ENCODE results near the gene FIGNL2.

FIGNL2 gene

DNA sequence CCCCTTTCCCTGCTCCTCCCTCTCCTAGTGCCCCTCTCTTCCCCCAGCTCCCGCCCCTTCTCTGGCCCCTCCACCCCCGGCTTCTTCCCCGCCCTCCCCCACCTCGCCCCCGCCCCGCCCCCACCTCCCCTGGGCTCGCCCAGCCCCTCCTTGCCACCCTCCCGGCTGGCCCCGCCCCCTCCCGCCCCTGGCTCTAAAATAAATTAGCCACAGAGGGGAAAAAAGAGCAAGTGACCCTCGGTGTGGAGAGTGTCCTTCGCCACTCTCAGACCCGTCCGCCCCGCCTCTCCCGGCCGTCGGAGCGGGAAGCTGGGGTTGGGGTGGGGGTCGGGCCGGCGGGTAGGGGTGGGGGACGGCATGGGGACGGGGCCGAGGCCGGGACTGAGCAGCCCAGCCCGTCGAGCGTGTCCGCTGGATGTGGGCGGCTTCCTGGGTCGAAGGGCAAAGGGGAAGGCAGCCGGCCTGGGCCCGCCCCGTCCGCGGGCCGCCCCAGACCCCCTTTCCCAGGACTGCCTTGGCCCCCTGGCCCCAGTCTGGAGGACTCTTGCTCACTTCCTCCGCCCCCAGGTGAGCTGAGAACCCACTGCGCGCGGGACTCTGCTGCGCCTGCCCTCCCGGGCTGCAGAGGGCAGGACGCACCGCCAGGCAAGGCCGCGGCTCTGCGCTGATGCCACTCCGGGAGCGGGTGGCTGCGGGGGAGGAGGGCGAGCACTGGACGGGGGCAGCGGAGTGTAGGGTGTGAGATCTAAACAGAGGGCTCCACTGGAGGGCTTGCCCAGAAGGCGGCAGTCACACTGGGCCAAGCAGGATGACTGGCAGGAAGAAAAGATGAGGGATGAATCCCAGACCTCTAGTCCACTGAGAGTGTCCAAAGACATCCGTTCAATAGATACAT lies 570 bp upstream of the FIGNL2 start:
- TF ChIP-seq, protein P1, sequence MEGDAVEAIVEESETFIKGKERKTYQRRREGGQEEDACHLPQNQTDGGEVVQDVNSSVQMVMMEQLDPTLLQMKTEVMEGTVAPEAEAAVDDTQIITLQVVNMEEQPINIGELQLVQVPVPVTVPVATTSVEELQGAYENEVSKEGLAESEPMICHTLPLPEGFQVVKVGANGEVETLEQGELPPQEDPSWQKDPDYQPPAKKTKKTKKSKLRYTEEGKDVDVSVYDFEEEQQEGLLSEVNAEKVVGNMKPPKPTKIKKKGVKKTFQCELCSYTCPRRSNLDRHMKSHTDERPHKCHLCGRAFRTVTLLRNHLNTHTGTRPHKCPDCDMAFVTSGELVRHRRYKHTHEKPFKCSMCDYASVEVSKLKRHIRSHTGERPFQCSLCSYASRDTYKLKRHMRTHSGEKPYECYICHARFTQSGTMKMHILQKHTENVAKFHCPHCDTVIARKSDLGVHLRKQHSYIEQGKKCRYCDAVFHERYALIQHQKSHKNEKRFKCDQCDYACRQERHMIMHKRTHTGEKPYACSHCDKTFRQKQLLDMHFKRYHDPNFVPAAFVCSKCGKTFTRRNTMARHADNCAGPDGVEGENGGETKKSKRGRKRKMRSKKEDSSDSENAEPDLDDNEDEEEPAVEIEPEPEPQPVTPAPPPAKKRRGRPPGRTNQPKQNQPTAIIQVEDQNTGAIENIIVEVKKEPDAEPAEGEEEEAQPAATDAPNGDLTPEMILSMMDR (IDR thresholded peaks at IDR 0.05): no peak

DNA sequence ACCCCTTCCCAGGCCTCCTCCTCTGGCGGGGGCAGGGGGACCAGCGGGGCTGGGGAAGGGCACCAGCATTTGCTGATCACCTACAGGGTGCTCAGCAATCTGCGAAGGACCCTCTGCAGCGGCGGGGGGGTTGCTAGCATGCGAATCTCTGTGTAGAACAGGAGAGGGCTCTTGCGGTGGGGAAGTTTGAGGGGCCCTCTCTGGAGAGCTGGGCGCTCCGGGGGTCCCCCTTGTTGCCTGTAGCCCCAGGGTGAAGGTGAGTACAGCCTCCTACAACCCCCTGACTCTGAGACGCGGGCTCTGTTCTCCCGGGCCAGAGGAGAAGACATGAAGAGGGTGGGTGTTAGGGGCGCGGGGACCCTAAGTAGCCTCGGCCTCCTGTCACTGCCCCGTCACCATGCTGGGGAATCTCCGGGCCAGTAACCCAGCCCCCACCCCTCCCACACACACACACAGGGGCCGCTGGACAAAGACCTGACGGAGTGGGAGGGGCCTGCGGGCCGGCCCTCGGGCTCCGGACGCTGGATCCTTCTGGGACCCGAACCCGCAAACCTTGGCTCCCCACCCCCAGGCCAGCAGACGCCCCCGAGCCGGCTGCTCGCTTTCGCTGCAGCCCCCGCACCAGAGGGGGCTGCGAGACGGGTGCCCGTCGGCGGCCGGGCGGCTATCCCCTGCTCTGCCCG lies 734 bp downstream of the FIGNL2 start:
- TF ChIP-seq, protein P1 (IDR thresholded peaks at IDR 0.05): no peak

DNA sequence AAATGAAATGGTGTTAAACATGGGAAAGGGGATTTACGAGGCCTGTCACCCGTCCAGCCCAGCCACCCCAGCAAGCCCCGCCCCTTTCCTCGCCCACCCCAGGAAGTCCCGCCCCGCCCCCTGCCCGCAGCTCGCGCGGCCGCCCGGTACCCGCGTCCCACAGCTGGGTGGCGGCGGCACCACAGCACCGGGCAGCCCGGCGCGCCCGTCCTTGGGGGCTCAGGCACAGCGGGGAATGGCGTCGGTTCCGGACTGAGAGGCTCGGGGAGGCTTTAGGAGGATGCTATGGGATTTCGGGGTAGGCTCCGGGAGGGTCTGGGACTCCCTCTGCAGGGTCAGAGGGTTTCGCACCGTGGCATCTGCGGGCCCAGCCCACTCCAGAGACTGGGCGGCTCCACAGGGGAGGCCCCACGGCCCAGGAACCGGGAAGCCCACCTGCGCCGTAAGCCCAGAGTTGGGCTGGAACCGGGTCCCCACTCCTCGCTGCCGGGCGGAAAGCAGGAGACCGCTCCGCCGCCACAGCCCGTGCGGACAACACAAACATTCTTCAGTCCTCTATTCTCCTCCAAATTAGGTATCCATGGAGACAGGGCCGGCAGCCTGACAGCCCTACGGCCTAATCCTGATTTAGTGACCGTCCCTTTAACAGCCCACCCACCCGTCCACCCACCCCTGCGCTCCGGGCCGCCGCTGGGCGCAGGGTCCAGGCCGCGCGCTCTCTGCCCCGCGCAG lies 1.4 kb downstream of the FIGNL2 start:
- TF ChIP-seq, protein P1 (IDR thresholded peaks at IDR 0.05): no peak

DNA sequence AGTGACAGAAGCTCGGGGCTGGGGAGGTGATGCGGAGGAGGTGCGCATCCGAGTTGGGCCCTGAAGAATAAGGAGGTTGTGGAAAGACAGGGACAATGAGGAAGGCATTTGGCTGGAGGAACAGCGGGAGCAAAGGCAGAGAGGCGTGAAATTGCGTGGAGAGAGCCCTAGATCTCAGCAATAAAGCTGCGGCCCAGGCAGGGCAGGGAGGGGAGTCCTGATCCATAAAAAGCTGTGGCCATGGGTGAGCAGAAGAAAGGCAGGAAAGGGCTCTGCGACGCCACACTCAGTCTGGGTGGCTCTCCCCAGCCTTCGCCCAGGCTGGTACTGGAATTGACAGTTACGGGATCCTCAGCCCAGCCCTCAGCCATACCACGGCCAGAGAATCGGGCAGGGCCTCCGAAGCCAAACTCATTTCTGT lies 2.2 kb downstream of the FIGNL2 start:
- TF ChIP-seq, protein P1 (IDR thresholded peaks at IDR 0.05): no peak

DNA sequence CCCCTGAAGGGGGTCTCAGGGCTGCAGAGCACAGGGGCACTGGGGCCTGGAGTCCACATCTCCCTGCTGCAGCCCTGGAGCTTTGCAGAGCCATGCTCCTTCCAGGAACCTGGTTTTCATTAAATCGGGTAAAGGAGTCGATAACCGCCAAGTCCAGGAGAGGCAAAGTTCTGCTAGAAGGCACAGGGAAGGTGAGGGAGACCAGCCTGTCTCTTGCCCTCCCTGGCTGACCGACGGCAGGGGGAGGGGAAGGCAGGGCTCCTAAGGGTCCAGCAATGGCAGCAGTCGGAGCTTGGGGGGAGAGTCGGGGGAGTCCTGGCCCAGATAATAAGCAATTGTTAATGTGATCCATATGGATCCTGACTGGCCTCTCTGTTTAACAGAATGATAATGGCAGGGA lies 3.0 kb downstream of the FIGNL2 start:
- TF ChIP-seq, protein P1 (IDR thresholded peaks at IDR 0.05): no peak

DNA sequence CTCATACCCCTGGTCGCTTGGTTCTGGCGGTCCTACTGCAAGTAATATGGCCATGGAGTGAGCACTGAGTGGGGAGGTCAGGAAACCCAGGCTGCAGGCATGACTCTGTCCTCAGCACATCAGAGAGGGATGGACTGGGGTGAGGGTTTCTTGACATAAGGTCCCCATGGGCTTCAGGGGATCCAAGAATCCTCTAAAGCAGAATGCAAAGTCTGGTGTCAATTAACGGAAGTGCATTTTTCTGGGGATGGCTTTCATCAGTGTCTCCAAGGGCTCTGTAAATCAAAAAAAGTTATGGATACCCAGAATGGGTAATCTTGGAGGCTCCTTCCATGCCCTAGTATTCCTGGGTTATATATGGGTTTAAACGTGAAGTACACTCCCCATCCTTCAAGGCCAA lies 3.7 kb downstream of the FIGNL2 start:
- TF ChIP-seq, protein P1 (IDR thresholded peaks at IDR 0.05): no peak

DNA sequence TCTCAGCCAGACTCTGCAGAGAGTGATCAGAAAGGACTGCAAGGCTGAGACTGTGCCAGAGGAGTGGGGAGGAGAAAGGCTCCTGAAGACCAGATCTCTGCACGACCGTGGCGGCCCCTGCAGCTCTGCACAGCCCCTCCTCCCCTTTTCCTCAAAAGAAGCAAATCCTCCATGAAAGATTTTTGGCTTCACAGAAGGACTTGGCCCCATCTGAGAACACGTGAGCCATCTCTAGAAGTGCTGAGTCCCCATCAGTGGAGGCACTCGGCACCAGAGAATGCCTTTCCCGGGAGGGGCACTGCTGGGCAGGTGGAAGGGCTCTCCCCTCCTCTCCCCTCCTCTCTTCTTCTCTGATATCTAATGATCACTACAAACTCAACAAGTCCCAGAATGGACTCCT lies 6.8 kb downstream of the FIGNL2 start:
- TF ChIP-seq, protein P1 (IDR thresholded peaks at IDR 0.05): no peak
